BJ (cell line): Measurements from ENCODE around the gene RPL35A. TPM values are rescaled to one million over a fixed set of nuclear protein-coding genes. Genes with fewer than 3 reads are reported as not detected.
A peak's percentile ranks its signal among the peaks of the same experiment; 100 is the strongest.
"Not testable (repeated sequence)": the region's sequence is repeated elsewhere in the genome, so short reads cannot be mapped to it uniquely, and the experiment has no call there.

Experiments used
- CTCF ChIA-PET: fragments of 350-600 bp; formaldehyde crosslinking; extraction: SDS; loops from one replicate; lab custom pipeline; 2021; ENCODE audit warnings: antibody characterized with exemption, inconsistent platforms; lab: Yijun Ruan, JAX
- POLR2A ChIA-PET: fragments of 300-600 bp; sonication (Branson Sonifier 250); formaldehyde crosslinking; extraction: SDS; loops from one replicate; lab custom pipeline; 2021; ENCODE audit warnings: antibody characterized with exemption; lab: Charles Lee
- DNase-seq: peaks from one replicate; pipeline ENCODE4 v3.0.0-alpha.2; 2011; ENCODE audit warnings: low read depth
- H3K27me3 ChIP-seq: 2 replicates; pipeline ENCODE4 v1.6.0; 2011; ENCODE audit warnings: low read length; ENCODE audit not compliant: control insufficient read depth, insufficient read depth
- H3K36me3 ChIP-seq: 2 replicates; pipeline ENCODE4 v1.5.1; 2011; ENCODE audit warnings: low read length; ENCODE audit not compliant: control insufficient read depth, insufficient read depth
- H3K4me3 ChIP-seq: 2 replicates; pipeline ENCODE4 v1.5.1; 2011; ENCODE audit warnings: low read depth, mild to moderate bottlenecking, control low read depth, low read length
- CTCF ChIP-seq: IDR thresholded peaks from 2 replicates; pipeline ENCODE4 v1.5.1; 2011; ENCODE audit warnings: low read depth, mild to moderate bottlenecking, control low read depth, inconsistent platforms, low read length, moderate library complexity; ENCODE audit not compliant: insufficient read depth
- polyA plus RNA-seq: library from polyadenylated mRNA; depleted of rRNA; stranded (reverse); fragments of >200 nt; gene quantifications from 2 replicates; pipeline ENCODE4 v1.2.3, GENCODE V29; 2011

RPL35A gene
- polyA plus RNA-seq, 1 experiment, result 507 TPM

- Histone ChIP-seq H3K4me3 (peak overlapping the region; percentile 63), H3K27me3 (no peaks in the 10 kb centered on the region), H3K36me3 (peaks cover 7% of the 10 kb centered on the region)
- POLR2A ChIA-PET, result no interaction called here
- no peak for DNase-seq
- CTCF ChIA-PET, result no interaction called here
- no peak for TF ChIP-seq CTCF
Observed at GRCh38 chr3:197959500-197959890, 9.5 kb downstream of the RPL35A start.

- ChIA-PET CTCF (no interaction called here), POLR2A (no interaction called here)
- Histone ChIP-seq H3K27me3 (no peaks in the 10 kb centered on the region), H3K36me3 (peaks cover 7% of the 10 kb centered on the region), H3K4me3 (peak within 1 kb of the TSS; percentile 63)
- peak; percentile 73 for DNase-seq
- no peak for TF ChIP-seq CTCF
Observed at GRCh38 chr3:197959891-197960693, 10.1 kb downstream of the RPL35A start, which contains the start of gene LMLN. Gene LMLN, plus strand, starts transcription at chr3:197960217. Its CDS starts 29 bp downstream, at chr3:197960246.

GRCh38 chr3:197960694-197961581 is 10.9 kb downstream of the RPL35A start:
- ChIA-PET CTCF (no interaction called here), POLR2A (no interaction called here)
- no peak for TF ChIP-seq CTCF
- no peaks in the 10 kb centered on the region for H3K27me3 ChIP-seq
- no peak for DNase-seq
- peaks cover 2% of the 10 kb centered on the region for H3K36me3 ChIP-seq
- H3K4me3 ChIP-seq, result peak overlapping the region; percentile 63

GRCh38 chr3:197961582-197961945 is 11.6 kb downstream of the RPL35A start:
- Histone ChIP-seq H3K36me3 (no peaks in the 10 kb centered on the region), H3K27me3 (no peaks in the 10 kb centered on the region), H3K4me3 (no peak overlapping the region)
- no peak for DNase-seq
- ChIA-PET CTCF (no interaction called here), POLR2A (no interaction called here)
- no peak for TF ChIP-seq CTCF

GRCh38 chr3:197963019-197963637 is 13.1 kb downstream of the RPL35A start:
- Histone ChIP-seq H3K27me3 (no peaks in the 10 kb centered on the region), H3K36me3 (no peaks in the 10 kb centered on the region), H3K4me3 (no peak overlapping the region)
- DNase-seq, result no peak
- POLR2A ChIA-PET, result no interaction called here
- TF ChIP-seq CTCF, result no peak
- CTCF ChIA-PET, result no interaction called here

- DNase-seq, CTCF ChIA-PET, POLR2A ChIA-PET, H3K36me3 ChIP-seq, H3K27me3 ChIP-seq, H3K4me3 ChIP-seq: not testable (repeated sequence)
Observed at GRCh38 chr3:197967337-197967989, 17.5 kb downstream of the RPL35A start.
